ENCODE measurements around the gene IQCC. TPM values are rescaled to one million over a fixed set of nuclear protein-coding genes. Genes with fewer than 3 reads are reported as not detected.

IQCC gene
- polyA plus RNA-seq, 1 donor from 2014 or later = 7.5 TPM

- no peak overlapping the region for H3K4me2 ChIP-seq (ENCODE audit: low read length)
- H3K36me3 ChIP-seq (ENCODE audit: insufficient read depth, low read length) = peaks cover 5% of the 10 kb centered on the region
These were observed 13.6 kb downstream of the IQCC start for GRCh38 chr1:32219022-32219421.

GRCh38 chr1:32220746-32221580 is 15.5 kb downstream of the IQCC start:
- Histone ChIP-seq H2AFZ (ENCODE audit: low read depth, low read length) (no peak overlapping the region), H3K9me3 (ENCODE audit: low read length) (no peaks in the 10 kb centered on the region), H3K9ac (ENCODE audit: low read length) (peak overlapping the region; percentile 89), H3K79me2 (replicated peaks; ENCODE audit: insufficient read depth, low read length) (peaks cover 22% of the 10 kb centered on the region), H4K20me1 (ENCODE audit: insufficient read depth) (no peaks in the 10 kb centered on the region), H3K9me2 (ENCODE audit: insufficient read depth, low read length) (no peaks in the 10 kb centered on the region), H3K27me3 (ENCODE audit: insufficient read depth, low read depth, low read length) (no peaks in the 10 kb centered on the region), H3K36me3 (ENCODE audit: insufficient read depth, low read length) (peaks cover 5% of the 10 kb centered on the region), H3K4me3 (ENCODE audit: low read length) (peak overlapping the region; percentile 80), H3K4me2 (ENCODE audit: low read length) (peak overlapping the region; percentile 93), H3K27ac (ENCODE audit: low read length) (peak overlapping the region; percentile 89), H3F3A (ENCODE audit: insufficient read depth, low read length, poor library complexity, severe bottlenecking) (no peaks in the 10 kb centered on the region)
- no peak for TF ChIP-seq RAD21 (conservative IDR thresholded peaks at IDR 0.05)
- TF ChIP-seq EP300 (conservative IDR thresholded peaks at IDR 0.05; ENCODE audit: poor library complexity, severe bottlenecking) = no peak
- no peak for TF ChIP-seq EZH2 (IDR thresholded peaks at IDR 0.05; ENCODE audit: borderline replicate concordance, insufficient read depth, low read length, poor library complexity, severe bottlenecking)
- TF ChIP-seq MXI1 (conservative IDR thresholded peaks at IDR 0.05; ENCODE audit: poor library complexity, severe bottlenecking) = no peak
- TF ChIP-seq REST (IDR thresholded peaks at IDR 0.05; ENCODE audit: borderline replicate concordance) = no peak
- no peak for TF ChIP-seq SMC3 (conservative IDR thresholded peaks at IDR 0.05; ENCODE audit: poor library complexity)
- no peak for TF ChIP-seq POLR2AphosphoS5 (IDR thresholded peaks at IDR 0.05)
- TF ChIP-seq, protein P1, sequence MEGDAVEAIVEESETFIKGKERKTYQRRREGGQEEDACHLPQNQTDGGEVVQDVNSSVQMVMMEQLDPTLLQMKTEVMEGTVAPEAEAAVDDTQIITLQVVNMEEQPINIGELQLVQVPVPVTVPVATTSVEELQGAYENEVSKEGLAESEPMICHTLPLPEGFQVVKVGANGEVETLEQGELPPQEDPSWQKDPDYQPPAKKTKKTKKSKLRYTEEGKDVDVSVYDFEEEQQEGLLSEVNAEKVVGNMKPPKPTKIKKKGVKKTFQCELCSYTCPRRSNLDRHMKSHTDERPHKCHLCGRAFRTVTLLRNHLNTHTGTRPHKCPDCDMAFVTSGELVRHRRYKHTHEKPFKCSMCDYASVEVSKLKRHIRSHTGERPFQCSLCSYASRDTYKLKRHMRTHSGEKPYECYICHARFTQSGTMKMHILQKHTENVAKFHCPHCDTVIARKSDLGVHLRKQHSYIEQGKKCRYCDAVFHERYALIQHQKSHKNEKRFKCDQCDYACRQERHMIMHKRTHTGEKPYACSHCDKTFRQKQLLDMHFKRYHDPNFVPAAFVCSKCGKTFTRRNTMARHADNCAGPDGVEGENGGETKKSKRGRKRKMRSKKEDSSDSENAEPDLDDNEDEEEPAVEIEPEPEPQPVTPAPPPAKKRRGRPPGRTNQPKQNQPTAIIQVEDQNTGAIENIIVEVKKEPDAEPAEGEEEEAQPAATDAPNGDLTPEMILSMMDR (IDR thresholded peaks at IDR 0.05; ENCODE audit: poor library complexity, severe bottlenecking) = no peak
- TF ChIP-seq TAF1 (IDR thresholded peaks at IDR 0.05; ENCODE audit: low read depth) = no peak

More at GRCh38 chr1:32219022-32219421, 13.6 kb downstream of the IQCC start:
- no peaks in the 10 kb centered on the region for H3F3A ChIP-seq (ENCODE audit: insufficient read depth, low read length, poor library complexity, severe bottlenecking)
- no peak overlapping the region for H2AFZ ChIP-seq (ENCODE audit: low read depth, low read length)
- no peak overlapping the region for H3K9ac ChIP-seq (ENCODE audit: low read length)
- TF ChIP-seq EP300 (conservative IDR thresholded peaks at IDR 0.05; ENCODE audit: poor library complexity, severe bottlenecking) = no peak
- TF ChIP-seq EZH2 (IDR thresholded peaks at IDR 0.05; ENCODE audit: borderline replicate concordance, insufficient read depth, low read length, poor library complexity, severe bottlenecking) = no peak
- TF ChIP-seq SMC3 (conservative IDR thresholded peaks at IDR 0.05; ENCODE audit: poor library complexity) = no peak
- TF ChIP-seq TAF1 (IDR thresholded peaks at IDR 0.05; ENCODE audit: low read depth) = no peak
- H3K4me3 ChIP-seq (ENCODE audit: low read length) = no peak overlapping the region
- no peaks in the 10 kb centered on the region for H3K9me3 ChIP-seq (ENCODE audit: low read length)
- H3K79me2 ChIP-seq (replicated peaks; ENCODE audit: insufficient read depth, low read length) = peaks cover 22% of the 10 kb centered on the region
- no peaks in the 10 kb centered on the region for H3K27me3 ChIP-seq (ENCODE audit: insufficient read depth, low read depth, low read length)
- H3K27ac ChIP-seq (ENCODE audit: low read length) = no peak overlapping the region
- H4K20me1 ChIP-seq (ENCODE audit: insufficient read depth) = no peaks in the 10 kb centered on the region
- H3K9me2 ChIP-seq (ENCODE audit: insufficient read depth, low read length) = no peaks in the 10 kb centered on the region
